NCI-H1417 (cell line): ENCODE results near the gene PARD3B.
"Not testable (repeated sequence)": the region's sequence is repeated elsewhere in the genome, so short reads cannot be mapped to it uniquely, and the experiment has no call there.

Source experiments
- DNase-seq, 3 experiments: peaks; one replicate each; lab custom pipeline; 2025; lab: John Stamatoyannopoulos, UW

The PARD3B gene

GRCh38 chr2:205471776-205472175 lies 926.5 kb downstream of the PARD3B start:
- no peak for DNase-seq

DNA sequence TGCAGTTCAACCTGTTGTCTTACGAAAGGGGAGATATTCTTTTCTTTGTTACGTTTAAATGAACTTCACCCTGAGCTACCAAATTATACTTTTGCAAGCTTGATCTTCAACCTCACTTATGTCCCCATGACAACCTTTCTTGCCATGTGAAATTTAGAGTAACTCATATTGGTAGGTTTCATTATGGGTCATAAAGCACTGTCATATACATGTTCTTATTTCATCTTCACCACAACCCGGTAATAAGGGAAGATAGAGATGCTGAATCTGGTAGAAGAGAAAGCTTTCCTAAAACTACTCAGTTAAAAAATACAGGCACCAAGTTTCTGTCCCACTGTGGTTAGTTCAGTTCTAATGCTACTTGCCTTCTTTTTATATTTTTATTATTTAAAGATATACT lies 928.5 kb downstream of the PARD3B start:
- DNase-seq, result peak in 1 of 3 experiments; percentile 28

DNA sequence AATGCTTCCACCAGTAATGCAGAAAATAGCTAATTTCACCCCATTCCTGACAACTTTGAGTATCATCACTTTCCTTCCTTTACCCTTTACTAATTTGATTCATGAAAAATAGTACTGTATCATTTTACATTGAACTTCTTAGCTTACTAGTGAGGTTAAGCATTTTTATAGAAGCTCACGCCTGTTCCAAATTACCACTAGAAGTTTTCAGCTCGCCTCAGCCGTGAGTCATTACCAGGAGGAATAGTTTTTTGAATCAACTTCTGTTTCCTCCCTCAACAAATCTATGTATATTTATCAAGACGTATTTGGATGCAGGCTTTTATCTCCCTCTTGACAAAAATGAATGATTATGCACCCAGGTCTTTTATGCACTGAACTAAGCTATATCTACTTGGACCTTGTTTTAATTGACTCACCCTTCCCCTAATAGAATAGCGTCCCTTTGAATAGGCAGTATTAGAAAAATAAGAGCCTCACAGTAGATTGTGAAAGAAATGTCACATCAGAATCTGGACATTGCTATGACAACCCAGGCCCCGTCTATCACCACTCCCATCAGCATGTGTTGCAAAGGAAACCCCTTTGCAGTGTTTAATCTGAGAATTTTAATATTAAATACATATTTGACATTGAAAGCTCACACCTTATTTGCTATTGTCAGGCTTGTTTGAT lies 929.6 kb downstream of the PARD3B start:
- DNase-seq, result peak in 1 of 3 experiments; percentile 35

GRCh38 chr2:205475416-205475768 lies 930.1 kb downstream of the PARD3B start:
- peak in 2 of 3 experiments; percentile 35 to 76 for DNase-seq

GRCh38 chr2:205477016-205477705 lies 931.9 kb downstream of the PARD3B start:
- DNase-seq, result no peak

- no peak for DNase-seq
These were observed 936.6 kb downstream of the PARD3B start for GRCh38 chr2:205481861-205482260.

- DNase-seq, result no peak
These were observed 937.3 kb downstream of the PARD3B start for GRCh38 chr2:205482399-205483081.

DNA sequence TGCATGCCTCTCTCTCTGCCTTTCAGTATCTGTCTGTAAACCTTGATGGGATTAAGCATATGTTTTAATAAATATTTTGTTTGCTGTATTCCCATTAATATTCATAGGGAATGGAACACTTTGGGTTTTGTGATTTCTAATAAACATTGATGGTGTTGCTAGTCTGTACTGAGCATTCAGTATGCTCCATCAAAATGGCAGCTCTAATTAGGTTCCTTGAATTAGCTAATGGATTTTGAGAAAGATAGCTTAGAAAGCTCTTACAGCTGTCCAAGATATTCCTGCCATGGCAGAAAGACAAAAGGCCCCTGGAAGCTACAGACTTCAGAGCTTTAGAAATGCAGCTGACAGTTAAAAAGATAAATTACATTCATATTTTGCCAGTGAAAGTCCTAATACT lies 937.8 kb downstream of the PARD3B start:
- DNase-seq, result no peak

DNA sequence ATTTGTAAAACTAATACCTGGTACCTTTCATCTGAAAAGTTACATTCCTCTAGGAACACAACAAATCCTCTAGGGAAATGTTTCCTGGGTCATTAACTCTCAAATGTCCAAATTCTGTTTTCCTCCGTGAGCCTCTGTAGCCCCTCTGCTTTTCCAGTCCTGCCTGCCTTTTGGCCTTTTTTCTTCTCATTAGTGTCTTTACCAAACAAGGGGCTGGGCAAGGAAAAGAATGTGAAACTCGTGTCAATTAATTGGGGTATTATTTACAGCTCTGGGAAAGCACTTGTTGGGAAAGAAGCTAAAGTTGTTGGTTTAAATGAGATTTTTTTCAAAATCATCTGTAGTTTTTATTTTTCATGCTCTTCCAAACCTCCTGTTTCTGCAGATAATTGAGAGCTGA lies 938.9 kb downstream of the PARD3B start:
- no peak for DNase-seq

DNA sequence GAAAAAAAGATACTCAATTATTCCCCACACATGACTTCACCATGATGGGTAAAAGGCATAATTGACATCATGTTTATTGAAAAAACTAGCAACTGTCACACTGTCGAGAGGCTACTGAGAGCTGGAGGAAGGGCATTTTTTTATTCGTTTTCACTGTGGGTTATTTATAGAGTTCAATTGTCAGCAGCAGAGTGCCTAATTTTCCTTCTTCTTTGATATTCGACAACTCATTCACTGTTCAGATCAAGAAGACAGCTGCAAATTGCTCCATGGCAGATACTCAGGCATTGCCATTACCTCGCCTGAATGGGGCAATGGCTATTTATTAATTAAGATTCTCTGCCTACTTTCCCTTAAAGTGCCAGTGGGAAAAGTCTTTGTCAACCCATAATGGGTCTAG lies 939.5 kb downstream of the PARD3B start:
- peak; percentile 30 to 76 (median 46) for DNase-seq

DNA sequence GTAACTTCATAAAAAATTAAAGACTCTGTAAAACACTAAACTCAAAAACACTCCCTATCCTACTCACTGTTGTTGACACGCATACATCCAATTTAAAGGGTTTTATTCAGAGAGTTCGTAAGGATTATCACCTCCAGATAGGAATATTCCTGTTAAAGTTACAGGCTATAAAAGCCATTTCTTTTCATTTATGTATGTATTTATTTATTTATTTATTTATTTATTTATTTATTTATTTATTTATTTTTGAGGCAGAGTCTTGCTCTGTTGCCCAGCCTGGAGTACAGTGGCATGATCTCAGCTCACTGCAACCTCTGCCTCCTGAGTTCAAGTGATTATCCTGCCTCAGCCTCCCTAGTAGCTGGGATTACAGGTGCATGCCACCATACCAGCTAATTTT lies 948.3 kb downstream of the PARD3B start:
- DNase-seq, result not testable (repeated sequence)

DNA sequence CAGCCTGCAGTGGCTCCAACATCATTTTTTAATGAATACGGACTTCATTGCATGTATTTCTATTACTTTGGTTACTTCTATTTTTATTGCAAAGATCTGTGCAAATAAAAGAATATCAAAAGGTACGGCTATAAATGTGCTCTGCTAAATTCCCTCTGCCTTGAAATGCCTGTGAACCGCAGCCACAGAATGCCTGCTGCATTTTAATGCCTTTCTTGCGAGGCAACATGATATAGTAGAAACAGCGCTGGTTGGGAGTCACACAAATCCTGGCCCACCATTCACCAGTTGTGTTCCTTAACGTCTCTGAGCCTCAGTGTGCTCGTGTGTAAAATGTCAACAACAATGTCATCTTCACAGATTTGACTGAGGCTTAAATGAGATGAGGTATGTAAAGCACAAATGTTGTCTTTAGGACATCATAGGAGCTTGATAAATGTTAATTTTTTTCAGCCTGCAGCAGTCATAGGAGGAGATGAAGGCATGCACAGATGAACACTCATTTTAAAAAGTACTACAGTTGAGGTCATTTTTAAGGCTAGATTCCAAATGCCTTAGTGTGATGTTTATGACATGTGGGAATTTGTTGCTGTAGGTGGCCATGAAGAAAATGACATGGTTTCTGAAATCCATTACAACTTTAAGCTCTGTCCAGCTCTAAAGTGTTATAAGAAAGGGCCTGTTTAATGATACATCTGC lies 949.4 kb downstream of the PARD3B start:
- DNase-seq, result no peak

GRCh38 chr2:205495819-205496218 lies 950.5 kb downstream of the PARD3B start:
- DNase-seq, result no peak

DNA sequence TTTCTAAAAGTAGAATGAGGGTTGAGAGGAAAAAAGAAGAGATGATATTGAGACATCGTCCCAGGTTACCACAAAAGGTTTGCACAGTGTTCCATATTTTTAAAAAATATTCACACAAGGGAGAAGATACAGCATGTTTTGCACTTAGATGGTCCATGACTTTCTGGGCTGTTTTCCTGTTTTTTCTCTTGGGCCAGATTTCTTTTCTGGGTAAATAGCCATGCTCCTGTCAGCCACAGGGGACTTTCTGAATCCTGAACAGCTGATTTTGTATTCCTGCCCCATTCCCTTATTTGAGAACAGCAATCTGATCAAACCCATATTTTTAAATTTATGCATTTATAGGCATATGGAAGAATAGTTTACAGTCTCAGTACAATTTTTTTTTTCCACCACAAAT lies 951.1 kb downstream of the PARD3B start:
- no peak for DNase-seq

GRCh38 chr2:205496772-205497171 lies 951.5 kb downstream of the PARD3B start:
- no peak for DNase-seq

GRCh38 chr2:205499006-205499405 lies 953.7 kb downstream of the PARD3B start:
- DNase-seq, result no peak

DNA sequence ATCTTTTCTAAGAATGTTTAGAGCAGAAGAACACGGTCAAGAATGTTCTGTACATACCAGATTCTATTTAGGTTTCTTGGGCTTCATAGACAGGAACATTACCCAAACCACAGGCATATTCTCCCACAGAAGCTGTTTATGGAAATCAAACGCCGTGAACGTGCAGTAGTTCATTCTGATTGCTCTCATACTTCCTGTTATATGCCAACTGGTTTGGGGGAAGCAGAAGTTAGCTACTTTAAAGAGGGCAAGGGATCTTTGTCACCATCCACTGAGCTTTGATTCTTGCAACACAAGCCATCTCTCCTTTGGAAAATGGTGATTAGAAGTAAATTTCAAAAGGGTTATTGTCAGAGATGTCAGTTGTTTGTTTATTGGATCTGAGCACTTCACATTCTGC lies 954.8 kb downstream of the PARD3B start:
- no peak for DNase-seq

DNA sequence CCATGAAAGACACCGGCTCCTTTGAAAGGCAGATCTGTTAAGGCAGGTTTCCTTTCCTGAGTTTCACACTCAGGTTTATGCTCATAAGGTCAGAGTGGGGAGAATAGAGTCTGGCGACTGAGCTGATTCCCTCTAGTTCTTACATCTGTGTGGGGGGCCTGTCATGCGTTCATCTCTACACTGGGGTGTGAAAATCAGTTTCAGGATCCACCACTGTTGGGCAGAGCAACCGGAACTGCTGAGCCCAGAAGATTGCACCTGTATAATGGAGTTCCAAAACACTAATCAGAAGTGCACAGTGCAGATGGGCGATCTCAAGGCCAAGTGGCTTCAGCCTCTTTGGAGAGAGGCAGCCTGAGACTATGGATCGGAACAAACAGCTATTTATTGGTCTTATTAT lies 955.7 kb downstream of the PARD3B start:
- DNase-seq, result no peak

DNA sequence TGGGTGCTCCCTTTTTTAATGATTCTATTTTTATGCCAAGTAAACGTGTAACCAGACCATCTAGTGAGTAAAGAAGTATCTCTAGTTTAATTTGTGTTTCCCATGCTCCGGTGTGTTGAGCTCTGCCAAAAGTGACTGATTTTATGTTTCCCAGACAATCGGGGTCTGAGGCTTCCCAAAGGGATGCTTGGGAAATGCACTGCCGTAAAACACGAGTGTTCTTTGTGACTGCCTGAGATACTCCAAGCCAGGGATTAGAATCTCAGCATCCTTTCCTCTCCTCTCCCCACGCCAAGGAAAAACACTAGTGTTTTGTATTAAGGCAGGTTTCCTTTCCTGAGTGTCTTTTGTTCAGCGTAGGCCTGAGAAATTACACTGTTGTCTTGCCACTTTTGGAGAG lies 956.6 kb downstream of the PARD3B start:
- DNase-seq, result no peak

- DNase-seq, result no peak
These were observed 960.1 kb downstream of the PARD3B start for GRCh38 chr2:205505371-205505770.

DNA sequence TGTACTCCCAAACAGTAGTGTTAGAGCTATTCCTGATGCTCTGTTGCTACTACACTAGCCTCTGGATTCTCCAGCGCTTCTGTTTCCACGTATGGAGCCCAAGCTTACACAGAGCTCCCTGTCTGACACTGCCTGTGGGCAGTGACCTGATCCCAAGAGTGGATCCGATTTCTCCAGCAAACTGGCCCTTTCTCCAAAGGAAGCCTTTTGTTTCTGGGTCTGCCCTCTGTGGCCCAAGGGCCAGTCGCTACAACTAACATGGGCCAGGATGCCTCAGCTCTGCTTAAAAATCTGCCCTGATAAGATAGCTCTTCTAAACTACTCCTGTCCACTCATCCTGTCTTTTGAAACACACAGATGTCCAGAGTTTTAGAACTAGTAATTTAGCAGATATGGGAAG lies 964.4 kb downstream of the PARD3B start:
- DNase-seq, result no peak

DNA sequence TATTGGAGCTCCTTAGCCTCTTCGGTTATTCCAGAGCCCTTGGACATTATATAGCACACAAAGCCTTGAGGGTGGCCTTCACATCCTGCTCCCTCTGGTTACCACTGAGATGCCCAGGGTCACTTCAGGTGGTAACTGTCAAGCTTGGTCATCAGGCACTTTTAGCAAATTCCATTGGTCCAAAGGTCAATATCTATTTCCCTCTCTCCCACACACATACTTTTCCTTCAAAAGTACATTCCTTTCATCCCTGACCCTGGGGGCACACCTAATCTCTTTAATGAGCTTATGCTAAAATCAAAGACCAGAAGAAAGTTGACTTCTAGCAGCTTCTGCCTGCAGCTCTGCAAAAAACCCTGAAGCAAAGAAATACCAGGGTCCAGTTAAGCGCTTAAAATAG lies 965.1 kb downstream of the PARD3B start:
- DNase-seq, result no peak

DNA sequence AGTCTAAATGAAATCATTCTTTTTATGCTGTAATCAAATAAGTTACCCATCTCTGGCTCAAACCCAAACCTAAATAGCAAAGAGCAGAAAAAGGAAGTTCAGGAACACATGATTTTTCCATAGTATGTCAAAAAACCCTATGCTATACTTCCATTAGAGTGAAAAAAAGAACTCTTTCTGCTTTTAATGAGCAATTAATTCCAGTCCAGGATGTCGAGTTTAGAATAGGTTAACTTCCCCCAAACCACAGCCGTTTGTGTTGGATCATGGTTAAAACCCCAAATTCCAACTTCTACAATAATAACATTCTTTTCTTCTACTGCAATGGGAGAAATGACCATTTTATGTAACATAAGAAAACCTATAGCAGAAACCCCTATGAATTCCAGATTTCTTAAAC lies 965.9 kb downstream of the PARD3B start:
- DNase-seq, result no peak
